IMR-90 (cell line): ENCODE data around the gene RNF19B. TPM values are rescaled to one million over a fixed set of nuclear protein-coding genes. Genes with fewer than 3 reads are reported as not detected.

Source experiments
- ATAC-seq: fragments of 200-7000 bp; cut with Tn5 transposase; 2 replicates; pipeline ENCODE4 v1.9.1; 2020; ENCODE audit warnings: low read depth, mild to moderate bottlenecking, moderate library complexity
- BruUV-seq: library from RNA; stranded (reverse); fragments of 400-500 nt; replicated peaks from 2 replicates; lab custom pipeline; 2021; lab: Mats Ljungman, UMichigan
- CTCF ChIA-PET: fragments of 300-600 bp; formaldehyde crosslinking; extraction: SDS; loops from one replicate; lab custom pipeline; 2021; ENCODE audit warnings: antibody characterized with exemption; lab: Yijun Ruan, JAX
- POLR2A ChIA-PET: fragments of 300-600 bp; sonication (Branson Sonifier 250); formaldehyde crosslinking; loops from one replicate; lab custom pipeline; 2022; ENCODE audit warnings: antibody characterized with exemption; ENCODE audit not compliant: unreplicated experiment; lab: Charles Lee
- DNase-seq: peaks from one replicate; pipeline ENCODE4 v3.0.0; 2013
- H2AFZ ChIP-seq: replicated peaks from 2 replicates; pipeline ENCODE3; 2013; ENCODE audit warnings: low read length, mild to moderate bottlenecking; ENCODE audit not compliant: poor library complexity
- H2AK5ac ChIP-seq: 2 replicates; pipeline ENCODE4 v1.6.1; 2013; ENCODE audit warnings: low read depth, low read length, inconsistent platforms
- H2AK9ac ChIP-seq: replicated peaks from 2 replicates; pipeline ENCODE3; 2013; ENCODE audit warnings: mild to moderate bottlenecking, low read depth, low read length, moderate library complexity; ENCODE audit not compliant: poor library complexity
- H2BK120ac ChIP-seq: 2 replicates; pipeline ENCODE4 v1.6.1; 2013; ENCODE audit warnings: low read depth, low read length, inconsistent platforms
- H2BK15ac ChIP-seq: 3 replicates; pipeline ENCODE4 v1.6.1; 2013; ENCODE audit warnings: low read depth, low read length, inconsistent platforms
- H2BK20ac ChIP-seq: 2 replicates; pipeline ENCODE4 v1.6.1; 2013; ENCODE audit warnings: low read depth, mild to moderate bottlenecking, inconsistent platforms, low read length, moderate library complexity
- H2BK5ac ChIP-seq: 2 replicates; pipeline ENCODE4 v1.6.1; 2013; ENCODE audit warnings: mild to moderate bottlenecking, low read depth, low read length, inconsistent platforms; ENCODE audit not compliant: poor library complexity, severe bottlenecking
- H3K14ac ChIP-seq: replicated peaks from 2 replicates; pipeline ENCODE4 v1.6.1; 2013; ENCODE audit warnings: low read depth, low read length, inconsistent platforms
- H3K18ac ChIP-seq: 2 replicates; pipeline ENCODE4 v1.6.1; 2013; ENCODE audit warnings: low read depth, low read length, control low read depth
- H3K23ac ChIP-seq: 2 replicates; pipeline ENCODE4 v1.6.1; 2013; ENCODE audit warnings: low read depth, low read length, inconsistent platforms
- H3K27ac ChIP-seq: 2 replicates; pipeline ENCODE4 v1.5.1; 2013; ENCODE audit warnings: mild to moderate bottlenecking, control low read depth, low read length; ENCODE audit not compliant: insufficient read depth
- H3K27me3 ChIP-seq: 2 replicates; pipeline ENCODE4 v1.6.1; 2013; ENCODE audit warnings: low read length; ENCODE audit not compliant: control insufficient read depth, insufficient read depth
- H3K36me3 ChIP-seq: 2 replicates; pipeline ENCODE4 v1.6.1; 2013; ENCODE audit warnings: low read length, mixed read lengths; ENCODE audit not compliant: control insufficient read depth, insufficient read depth
- H3K4ac ChIP-seq: 2 replicates; pipeline ENCODE4 v1.6.1; 2013; ENCODE audit warnings: low read depth, low read length, inconsistent platforms
- H3K4me1 ChIP-seq: 2 replicates; pipeline ENCODE4 v1.6.1; 2013; ENCODE audit warnings: low read length, mixed read lengths; ENCODE audit not compliant: control insufficient read depth, insufficient read depth
- H3K4me2 ChIP-seq: 2 replicates; pipeline ENCODE4 v1.6.1; 2013; ENCODE audit warnings: low read depth, mild to moderate bottlenecking, control low read depth, low read length, moderate library complexity
- H3K4me3 ChIP-seq: 2 replicates; pipeline ENCODE4 v1.5.1; 2013; ENCODE audit warnings: low read depth, mild to moderate bottlenecking, control low read depth, low read length, moderate library complexity; ENCODE audit not compliant: insufficient read depth
- H3K56ac ChIP-seq: 2 replicates; pipeline ENCODE4 v1.6.1; 2013; ENCODE audit warnings: low read length, inconsistent platforms; ENCODE audit not compliant: insufficient read depth; ENCODE audit errors: extremely low read depth
- H3K79me1 ChIP-seq, 2 experiments: 2 replicates each; pipeline ENCODE4 v1.6.1; 2013; ENCODE audit warnings: low read length in 2 of 2, inconsistent platforms in 1 of 2, low read depth in 1 of 2
- H3K9ac ChIP-seq: 2 replicates; pipeline ENCODE4 v1.6.1; 2013; ENCODE audit warnings: low read depth, low read length, control low read depth
- H3K9me1 ChIP-seq: 2 replicates; pipeline ENCODE4 v1.6.1; 2013; ENCODE audit warnings: low read length, inconsistent platforms; ENCODE audit not compliant: insufficient read depth
- H3K9me3 ChIP-seq: 2 replicates; pipeline ENCODE4 v1.6.1; 2013; ENCODE audit warnings: low read length; ENCODE audit not compliant: control insufficient read depth, insufficient read depth
- H4K20me1 ChIP-seq: 2 replicates; pipeline ENCODE4 v1.6.1; 2013; ENCODE audit warnings: low read length, inconsistent platforms; ENCODE audit not compliant: insufficient read depth
- H4K5ac ChIP-seq: 2 replicates; pipeline ENCODE4 v1.6.1; 2013; ENCODE audit warnings: mild to moderate bottlenecking, low read depth, low read length, control low read depth
- H4K8ac ChIP-seq, 2 experiments: 2 replicates each; pipeline ENCODE4 v1.6.1; 2013; ENCODE audit warnings: low read depth in 2 of 2, low read length in 2 of 2, control low read depth in 1 of 2, inconsistent platforms in 1 of 2
- H4K91ac ChIP-seq: 2 replicates; pipeline ENCODE4 v1.6.1; 2013; ENCODE audit warnings: low read depth, low read length, inconsistent platforms; ENCODE audit not compliant: insufficient read depth
- CTCF ChIP-seq: conservative IDR thresholded peaks from 2 replicates; pipeline ENCODE4 v1.5.1; 2012; ENCODE audit warnings: mild to moderate bottlenecking, low read depth, low read length, improper control_type of control experiment
- MAFK ChIP-seq: IDR thresholded peaks from 2 replicates; pipeline ENCODE4 v1.6.1; 2012; ENCODE audit warnings: low read depth, low read length, improper control_type of control experiment
- MXI1 ChIP-seq: IDR thresholded peaks from 2 replicates; pipeline ENCODE4 v1.6.1; 2012; ENCODE audit warnings: low read depth, mild to moderate bottlenecking, low read length, moderate library complexity, borderline replicate concordance
- NFE2L2 ChIP-seq: fragments of 150-350 bp; IDR thresholded peaks from 2 replicates; pipeline ENCODE4 v1.6.1; 2016; ENCODE audit warnings: low read depth, mild to moderate bottlenecking, low read length
- RAD21 ChIP-seq: IDR thresholded peaks from 2 replicates; pipeline ENCODE4 v1.6.1; 2012; ENCODE audit warnings: low read length, improper control_type of control experiment
- WGBS, 2 experiments: methylation state at CpG; one replicate each; pipeline versions ENCODE4 v1.1.5 to v1.1.7; 2013; ENCODE audit warnings: missing lambda C conversion rate in 2 of 2; ENCODE audit not compliant: insufficient read length in 1 of 2; ENCODE audit errors: extremely low coverage in 2 of 2; 5-methylcytosine and 5-hydroxymethylcytosine counted together
- dilution Hi-C: fragments of 300-500 bp; cut with HindIII; formaldehyde crosslinking; loops from one replicate; pipeline ENCODE4 v1.14.3; 2018; ENCODE audit warnings: low sequenced_read_pairs; ENCODE audit not compliant: unreplicated experiment
- in situ Hi-C: fragments of 300-500 bp; cut with MboI; formaldehyde crosslinking; loops from 3 replicates; pipeline ENCODE4 v1.14.3; 2019; ENCODE audit warnings: low sequenced_read_pairs, inconsistent platforms, mixed read lengths
- intact Hi-C: fragments of 100-400 bp; cut with micrococcal nuclease; formaldehyde crosslinking; loops from 2 replicates; pipeline ENCODE4 v1.10.0; 2022
- polyA plus RNA-seq, 3 experiments: library from polyadenylated mRNA; depleted of rRNA; stranded (reverse); fragments of >200 nt; gene quantifications; 2 replicates each; pipeline ENCODE4 v1.2.3, GENCODE V29; 2012; ENCODE audit warnings: low replicate concordance in 1 of 3
- total RNA-seq: library from RNA; depleted of rRNA; stranded (reverse); fragments of >200 nt; gene quantifications from 2 replicates; pipeline ENCODE4 v1.2.3, GENCODE V29; 2012
- TF ChIP-seq, protein P1 (sequence below): fragments of 150-350 bp; IDR thresholded peaks from 2 replicates; pipeline ENCODE4 v1.6.1; 2016; ENCODE audit warnings: low read depth, mild to moderate bottlenecking, low read length, moderate library complexity, borderline replicate concordance
- TF ChIP-seq, protein P2 (sequence below): fragments of 150-350 bp; IDR thresholded peaks from 2 replicates; pipeline ENCODE4 v1.6.1; 2017; ENCODE audit warnings: mild to moderate bottlenecking, antibody characterized with exemption, low read length, low read depth

The RNF19B gene
- total and polyA plus RNA-seq, 2 of the 4 experiments (the other 2 are of a cell fraction), result 10.0 to 11.6 TPM

GRCh38 chr1:32966900-32967299 lies 2.3 kb upstream of the RNF19B start:
- no peaks in the 10 kb centered on the region; the same call in none of the 2 replicates for H3K27me3 ChIP-seq
- no peak overlapping the region for H3K9ac ChIP-seq
- no peak overlapping the region for H2AFZ ChIP-seq
- H2AK9ac ChIP-seq, result no peak overlapping the region
- H3K4me1 ChIP-seq, result peaks cover 16% of the 10 kb centered on the region
- no peak for DNase-seq
- dilution Hi-C loops, result no loop called here
- H3K56ac ChIP-seq, result no peak overlapping the region
- H4K5ac ChIP-seq, result no peak overlapping the region
- H3K9me1 ChIP-seq, result peaks cover 13% of the 10 kb centered on the region
- peaks cover 21% of the 10 kb centered on the region for H4K20me1 ChIP-seq
- H2BK120ac ChIP-seq, result no peak overlapping the region
- H4K8ac ChIP-seq, result no peak overlapping the region
- H3K36me3 ChIP-seq, result no peaks in the 10 kb centered on the region
- no CpG with 5 or more reads among the region's 2 CpGs for WGBS, 2 experiments
- no peak for ATAC-seq
- in situ Hi-C loops, result no loop called here
- no peak overlapping the region for H3K14ac ChIP-seq
- no peak for TF ChIP-seq MXI1
- TF ChIP-seq, protein P1, sequence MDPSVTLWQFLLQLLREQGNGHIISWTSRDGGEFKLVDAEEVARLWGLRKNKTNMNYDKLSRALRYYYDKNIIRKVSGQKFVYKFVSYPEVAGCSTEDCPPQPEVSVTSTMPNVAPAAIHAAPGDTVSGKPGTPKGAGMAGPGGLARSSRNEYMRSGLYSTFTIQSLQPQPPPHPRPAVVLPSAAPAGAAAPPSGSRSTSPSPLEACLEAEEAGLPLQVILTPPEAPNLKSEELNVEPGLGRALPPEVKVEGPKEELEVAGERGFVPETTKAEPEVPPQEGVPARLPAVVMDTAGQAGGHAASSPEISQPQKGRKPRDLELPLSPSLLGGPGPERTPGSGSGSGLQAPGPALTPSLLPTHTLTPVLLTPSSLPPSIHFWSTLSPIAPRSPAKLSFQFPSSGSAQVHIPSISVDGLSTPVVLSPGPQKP, result no peak
- no peak for TF ChIP-seq CTCF
- TF ChIP-seq NFE2L2, result no peak
- TF ChIP-seq, protein P2, sequence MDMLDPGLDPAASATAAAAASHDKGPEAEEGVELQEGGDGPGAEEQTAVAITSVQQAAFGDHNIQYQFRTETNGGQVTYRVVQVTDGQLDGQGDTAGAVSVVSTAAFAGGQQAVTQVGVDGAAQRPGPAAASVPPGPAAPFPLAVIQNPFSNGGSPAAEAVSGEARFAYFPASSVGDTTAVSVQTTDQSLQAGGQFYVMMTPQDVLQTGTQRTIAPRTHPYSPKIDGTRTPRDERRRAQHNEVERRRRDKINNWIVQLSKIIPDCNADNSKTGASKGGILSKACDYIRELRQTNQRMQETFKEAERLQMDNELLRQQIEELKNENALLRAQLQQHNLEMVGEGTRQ, result no peak
- no peak for TF ChIP-seq RAD21
- no peak for TF ChIP-seq MAFK
- peaks cover 14 to 17% of the 10 kb centered on the region in 2 experiments for H3K79me1 ChIP-seq
- CTCF ChIA-PET, result no interaction called here
- H3K23ac ChIP-seq, result no peak overlapping the region
- no peak overlapping the region for H3K4ac ChIP-seq
- no peak overlapping the region for H3K27ac ChIP-seq
- no peak overlapping the region for H4K91ac ChIP-seq
- H3K18ac ChIP-seq, result no peak overlapping the region
- H3K4me3 ChIP-seq, result no peak overlapping the region
- H2AK5ac ChIP-seq, result no peak overlapping the region
- H3K9me3 ChIP-seq, result no peaks in the 10 kb centered on the region
- no peak overlapping the region for H3K4me2 ChIP-seq
- no peak overlapping the region for H2BK20ac ChIP-seq
- BruUV-seq, result no TSS peak
- intact Hi-C loops, result no loop called here
- no peak overlapping the region for H2BK5ac ChIP-seq
- H2BK15ac ChIP-seq, result no peak overlapping the region
- POLR2A ChIA-PET, result no interaction called here
